NCI-H146 treated with DMSO at 0.1 percent for 48 hours (cell line): ENCODE results near the gene ID1.
A peak's percentile ranks its signal among the peaks of the same experiment; 100 is the strongest.
"Not testable (repeated sequence)": the region's sequence is repeated elsewhere in the genome, so short reads cannot be mapped to it uniquely, and the experiment has no call there.

ENCODE experiments used
- DNase-seq: peaks from one replicate; lab custom pipeline; 2025; ENCODE audit not compliant: unreplicated experiment; lab: John Stamatoyannopoulos, UW

Gene ID1

GRCh38 chr20:31632548-31633338, 27.7 kb downstream of the ID1 start:
- no peak for DNase-seq

DNA sequence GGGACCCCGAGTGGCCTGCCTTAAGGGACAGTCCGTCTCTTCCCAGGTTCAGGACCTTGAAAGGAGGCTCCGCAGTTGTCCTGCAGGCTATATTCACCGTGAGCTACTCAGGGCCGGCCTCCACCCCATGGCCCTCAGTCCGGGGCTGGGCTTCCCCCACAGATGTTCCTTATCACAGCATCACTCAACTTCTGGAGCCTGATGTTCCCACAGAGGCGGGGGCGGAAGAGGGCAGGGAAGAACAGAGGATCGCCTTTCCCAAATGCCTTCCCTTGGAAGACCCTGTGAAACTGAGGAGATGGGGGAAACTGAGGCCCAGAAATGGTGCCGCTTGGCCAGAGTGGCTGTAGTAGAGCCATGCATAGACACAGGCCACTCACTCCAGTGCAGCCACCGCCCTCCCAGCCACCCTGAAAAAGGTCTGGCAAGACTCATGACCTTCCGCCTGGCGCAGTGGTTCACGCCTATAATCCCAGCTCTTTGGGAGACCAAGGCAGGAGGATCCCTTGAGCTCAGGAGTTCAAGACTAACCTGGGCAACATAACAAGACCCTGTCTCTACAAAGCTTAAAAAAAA, 28.3 kb downstream of the ID1 start:
- DNase-seq: no peak

GRCh38 chr20:31637660-31638059, 32.6 kb downstream of the ID1 start, which contains the start of gene COX4I2:
TSS of gene COX4I2 (plus strand) at chr20:31637912. CDS start at chr20:31639018, 1,106 bp downstream.
- DNase-seq: no peak

- no peak for DNase-seq
Observed at GRCh38 chr20:31638317-31638716, 33.2 kb downstream of the ID1 start.

GRCh38 chr20:31638816-31639215, 33.7 kb downstream of the ID1 start:
- DNase-seq: no peak

- no peak for DNase-seq
Observed at GRCh38 chr20:31640259-31640658, 35.2 kb downstream of the ID1 start.

DNA sequence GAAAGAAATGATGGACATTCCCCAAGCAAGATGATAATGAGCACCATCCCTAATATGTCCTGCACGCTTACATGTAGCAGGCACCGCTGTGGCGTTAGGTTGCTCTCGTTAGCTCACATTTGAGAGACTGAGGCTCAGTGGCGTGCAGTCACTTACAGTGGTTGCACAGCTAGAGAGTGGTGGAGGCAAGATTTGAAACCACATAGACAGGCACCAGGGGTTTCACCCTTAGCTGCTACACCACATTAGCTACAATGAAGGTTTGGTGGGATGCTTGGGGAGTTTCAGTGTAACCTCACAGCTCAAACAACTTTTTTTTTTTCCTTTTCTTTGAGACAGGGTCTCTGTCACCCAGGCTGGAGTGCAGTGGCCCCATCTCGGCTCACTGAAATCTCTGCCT, 36.3 kb downstream of the ID1 start:
- DNase-seq: no peak

- DNase-seq: no peak
Observed at GRCh38 chr20:31642837-31643236, 37.7 kb downstream of the ID1 start.

- no peak for DNase-seq
Observed at GRCh38 chr20:31643522-31643921, 38.4 kb downstream of the ID1 start.

DNA sequence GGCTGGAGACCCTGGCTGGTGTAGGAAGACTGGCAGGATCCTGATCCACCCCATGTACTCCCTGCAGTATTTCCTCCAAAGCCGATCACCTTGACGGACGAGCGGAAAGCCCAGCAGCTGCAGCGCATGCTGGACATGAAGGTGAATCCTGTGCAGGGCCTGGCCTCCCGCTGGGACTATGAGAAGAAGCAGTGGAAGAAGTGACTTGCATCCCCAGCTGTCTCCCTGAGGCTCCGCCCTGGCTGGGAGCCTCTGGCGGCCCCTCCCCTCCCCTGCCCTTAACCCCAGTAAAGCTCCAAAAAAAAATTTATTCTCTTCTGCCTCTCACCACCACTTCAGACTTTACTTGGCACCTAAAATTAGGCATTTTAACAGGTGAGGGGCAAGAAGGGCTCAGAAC, 39.6 kb downstream of the ID1 start:
- DNase-seq: peak; percentile 44

DNA sequence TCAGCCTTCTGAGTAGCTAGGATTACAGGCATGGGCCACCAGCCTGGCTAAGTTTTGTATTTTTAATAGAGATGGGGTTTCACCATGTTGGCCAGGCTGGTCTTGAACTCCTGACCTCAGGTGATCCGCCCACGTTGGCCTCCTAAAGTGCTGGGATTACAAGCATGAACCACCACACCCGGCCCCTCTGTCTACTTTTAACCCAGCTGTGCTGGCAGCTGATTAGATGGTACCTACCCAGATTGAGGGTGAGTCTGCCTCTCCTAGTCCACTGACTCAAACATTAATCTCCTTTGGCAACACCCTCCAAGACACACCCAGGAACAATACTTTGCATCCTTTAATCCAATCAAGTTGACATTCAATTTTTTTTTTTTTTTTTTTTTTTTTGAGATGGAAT, 43.0 kb downstream of the ID1 start:
- not testable (repeated sequence) for DNase-seq

DNA sequence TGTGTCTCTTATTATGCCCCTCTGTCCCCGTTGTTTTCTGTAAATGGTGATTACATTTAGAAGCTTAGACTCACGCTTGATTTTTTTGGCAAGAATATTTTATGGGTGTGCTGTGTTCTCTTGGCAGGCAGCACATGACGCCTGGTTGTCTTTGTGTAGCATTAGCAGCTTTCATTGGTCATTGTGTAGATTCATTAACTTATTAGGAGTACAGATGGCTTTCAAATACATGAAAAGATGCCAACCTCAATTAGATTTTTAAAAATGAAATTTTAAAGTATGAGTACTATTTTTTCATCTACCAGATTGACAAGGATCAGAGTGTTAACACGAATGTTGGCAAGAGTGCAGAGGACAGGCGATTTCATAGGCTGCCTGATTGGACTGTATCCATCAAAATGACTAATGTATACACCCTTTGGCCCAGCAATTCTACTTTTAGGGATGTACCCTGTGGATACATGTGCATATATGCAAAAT, 47.9 kb downstream of the ID1 start:
- no peak for DNase-seq

DNA sequence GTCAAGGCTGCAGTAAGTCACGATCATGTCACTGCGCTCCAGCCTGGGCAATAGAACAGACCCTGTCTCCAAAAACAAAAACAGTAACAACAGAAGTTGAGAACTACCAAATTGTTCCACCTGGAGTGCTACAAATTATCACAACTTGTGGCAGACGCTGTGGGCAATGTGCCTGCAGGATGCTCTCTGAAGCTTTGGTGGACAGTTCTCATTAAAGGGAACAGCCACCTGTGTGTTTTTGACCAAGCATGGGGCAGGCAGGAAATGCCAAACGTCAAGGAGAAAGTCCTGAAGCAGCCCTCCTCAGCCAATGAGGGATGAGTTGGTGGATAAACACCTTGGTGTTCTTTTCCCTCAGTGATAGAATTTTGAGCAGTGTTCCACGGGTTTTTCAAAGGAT, 48.5 kb downstream of the ID1 start:
- DNase-seq: no peak

DNA sequence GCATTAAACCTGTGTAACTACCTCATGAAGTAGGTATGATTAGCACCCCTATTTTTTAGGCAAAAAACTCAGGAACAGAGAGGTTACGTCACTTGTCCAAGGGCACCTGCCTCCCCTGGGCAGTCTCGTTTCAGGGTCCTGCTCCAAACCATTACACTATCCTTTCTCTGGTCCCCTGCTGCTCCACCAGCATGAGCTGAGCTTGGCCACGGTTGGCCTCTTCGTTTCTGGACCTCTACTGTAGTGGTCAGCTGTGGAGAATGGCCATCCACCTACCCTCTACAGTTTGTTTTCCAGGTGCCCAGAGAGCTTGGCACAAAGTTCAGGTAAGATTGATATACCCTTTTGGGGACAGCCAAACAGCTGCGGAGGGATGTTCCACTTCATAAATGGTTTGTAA, 49.4 kb downstream of the ID1 start:
- DNase-seq: no peak
